ENCODE data around the gene SERTAD3. TPM values are rescaled to one million over a fixed set of nuclear protein-coding genes. Genes with fewer than 3 reads are reported as not detected.
"Not testable (repeated sequence)": the region's sequence is repeated elsewhere in the genome, so short reads cannot be mapped to it uniquely, and the experiment has no call there.

The SERTAD3 gene
- total RNA-seq, 1 experiment from 2014 or later = 26.3 TPM

- BruUV-seq (replicated peaks) = no TSS peak
Measured at GRCh38 chr19:40431698-40432097, 12.4 kb downstream of the SERTAD3 start.

GRCh38 chr19:40430242-40430641, 13.9 kb downstream of the SERTAD3 start:
- H3K4me1 ChIP-seq (ENCODE audit: insufficient read depth, low read length, poor library complexity, severe bottlenecking) = peaks cover 11% of the 10 kb centered on the region
- CTCF ChIA-PET; DNase-seq (ENCODE audit: low spot score); H3K4me3 ChIP-seq (ENCODE audit: low read depth, low read length, poor library complexity, severe bottlenecking); H3K9me3 ChIP-seq (ENCODE audit: low read depth, low read length, poor library complexity, severe bottlenecking); H3K27me3 ChIP-seq (replicated peaks; ENCODE audit: insufficient read depth, low read depth, low read length, poor library complexity); H3K36me3 ChIP-seq (ENCODE audit: insufficient read depth, low read length, poor library complexity, severe bottlenecking); intact Hi-C loops (cut with micrococcal nuclease; ENCODE audit: unreplicated experiment); BruUV-seq (replicated peaks); H3K27ac ChIP-seq (ENCODE audit: low read depth, low read length, poor library complexity, severe bottlenecking); POLR2A ChIA-PET (ENCODE audit: low non-redundant PET): not testable (repeated sequence)

More at GRCh38 chr19:40431698-40432097, 12.4 kb downstream of the SERTAD3 start:
- CTCF ChIA-PET = no interaction called here
- no peak for DNase-seq (ENCODE audit: low spot score)
- H3K9me3 ChIP-seq (ENCODE audit: low read depth, low read length, poor library complexity, severe bottlenecking) = no peaks in the 10 kb centered on the region
- intact Hi-C loops (cut with micrococcal nuclease; ENCODE audit: unreplicated experiment) = no loop called here
- H3K27me3 ChIP-seq (replicated peaks; ENCODE audit: insufficient read depth, low read depth, low read length, poor library complexity) = no peaks in the 10 kb centered on the region
- H3K36me3 ChIP-seq (ENCODE audit: insufficient read depth, low read length, poor library complexity, severe bottlenecking) = no peaks in the 10 kb centered on the region
- H3K4me1 ChIP-seq (ENCODE audit: insufficient read depth, low read length, poor library complexity, severe bottlenecking) = peaks cover 11% of the 10 kb centered on the region
- TF ChIP-seq CTCF (conservative IDR thresholded peaks at IDR 0.05; ENCODE audit: low read depth, low read length) (no peak), EZH2 (IDR thresholded peaks at IDR 0.05; ENCODE audit: borderline replicate concordance, low read depth, low read length, poor library complexity, severe bottlenecking) (no peak)
- POLR2A ChIA-PET (ENCODE audit: low non-redundant PET) = no interaction called here
- H3K4me3 ChIP-seq (ENCODE audit: low read depth, low read length, poor library complexity, severe bottlenecking) = no peak overlapping the region
- H3K27ac ChIP-seq (ENCODE audit: low read depth, low read length, poor library complexity, severe bottlenecking) = no peak overlapping the region

- CTCF ChIA-PET; H3K36me3 ChIP-seq (ENCODE audit: insufficient read depth, low read length, poor library complexity, severe bottlenecking); DNase-seq (ENCODE audit: low spot score); POLR2A ChIA-PET (ENCODE audit: low non-redundant PET); BruUV-seq (replicated peaks); H3K4me3 ChIP-seq (ENCODE audit: low read depth, low read length, poor library complexity, severe bottlenecking); H3K27me3 ChIP-seq (replicated peaks; ENCODE audit: insufficient read depth, low read depth, low read length, poor library complexity); H3K4me1 ChIP-seq (ENCODE audit: insufficient read depth, low read length, poor library complexity, severe bottlenecking); H3K27ac ChIP-seq (ENCODE audit: low read depth, low read length, poor library complexity, severe bottlenecking); H3K9me3 ChIP-seq (ENCODE audit: low read depth, low read length, poor library complexity, severe bottlenecking): not testable (repeated sequence)
- intact Hi-C loops (cut with micrococcal nuclease; ENCODE audit: unreplicated experiment) = loop anchor here (5.0 kb wide), 2 partner anchors 94 to 126 kb away; no protein-coding TSS in a partner anchor
Measured at GRCh38 chr19:40428197-40428596, 15.9 kb downstream of the SERTAD3 start.

GRCh38 chr19:40425450-40426287, 18.5 kb downstream of the SERTAD3 start, which contains the start of gene SERTAD1:
TSS of gene SERTAD1 (minus strand) at chr19:40425992. CDS start at chr19:40423546, 2,446 bp downstream.
- Histone ChIP-seq H3K9me3 (ENCODE audit: low read depth, low read length, poor library complexity, severe bottlenecking) (no peaks in the 10 kb centered on the region), H3K27ac (ENCODE audit: low read depth, low read length, poor library complexity, severe bottlenecking) (peak within 1 kb of the TSS; percentile 91), H3K4me1 (ENCODE audit: insufficient read depth, low read length, poor library complexity, severe bottlenecking) (peaks cover 6% of the 10 kb centered on the region), H3K4me3 (ENCODE audit: low read depth, low read length, poor library complexity, severe bottlenecking) (peak within 1 kb of the TSS; percentile 68), H3K27me3 (replicated peaks; ENCODE audit: insufficient read depth, low read depth, low read length, poor library complexity) (no peaks in the 10 kb centered on the region), H3K36me3 (ENCODE audit: insufficient read depth, low read length, poor library complexity, severe bottlenecking) (peaks cover 10% of the 10 kb centered on the region)
- POLR2A ChIA-PET (ENCODE audit: low non-redundant PET) = interaction anchor here (0.6 to 1.4 kb wide), 3 partner anchors 17 to 1899 kb away, joined by 3 to 5 read pairs (median 5); no protein-coding TSS in a partner anchor
- TF ChIP-seq EZH2 (IDR thresholded peaks at IDR 0.05; ENCODE audit: borderline replicate concordance, low read depth, low read length, poor library complexity, severe bottlenecking) = no peak
- peak; percentile 82 for TF ChIP-seq CTCF (conservative IDR thresholded peaks at IDR 0.05; ENCODE audit: low read depth, low read length)
- DNase-seq (ENCODE audit: low spot score) = peak; percentile 100
- CTCF ChIA-PET = no interaction called here
- intact Hi-C loops (cut with micrococcal nuclease; ENCODE audit: unreplicated experiment) = loop anchor here (5.0 kb wide), 2 partner anchors 97 to 123 kb away; no protein-coding TSS in a partner anchor
- TSS peak; percentile 59 for BruUV-seq (replicated peaks)

Measured in A673 (cell line).